Mucosa of rectum (tissue), 2 donors: ENCODE data around the gene KCTD17.

ENCODE experiments used
- H3K27ac ChIP-seq, 2 donors: one replicate each; pipeline ENCODE4 v1.7.0; 2013; ENCODE audit warnings: inconsistent platforms in 2 of 2, low read depth in 2 of 2, low read length in 2 of 2
- H3K27me3 ChIP-seq, 2 donors: one replicate each; pipeline ENCODE4 v1.7.0; 2013; ENCODE audit warnings: low read length in 2 of 2; ENCODE audit not compliant: control insufficient read depth in 2 of 2, insufficient read depth in 2 of 2
- H3K36me3 ChIP-seq, 2 donors: one replicate each; pipeline ENCODE4 v1.7.0; 2013; ENCODE audit warnings: low read length in 2 of 2; ENCODE audit not compliant: control insufficient read depth in 2 of 2, insufficient read depth in 2 of 2
- H3K4me1 ChIP-seq, 2 donors: one replicate each; pipeline ENCODE4 v1.7.0; 2013; ENCODE audit warnings: low read length in 2 of 2, mild to moderate bottlenecking in 1 of 2; ENCODE audit not compliant: control insufficient read depth in 2 of 2, insufficient read depth in 2 of 2
- H3K4me3 ChIP-seq, 2 donors: one replicate each; pipeline ENCODE4 v1.7.0; 2013; ENCODE audit warnings: low read length in 2 of 2
- H3K9ac ChIP-seq, 2 donors: one replicate each; pipeline ENCODE4 v1.7.0; 2013; ENCODE audit warnings: low read length in 2 of 2, low read depth in 1 of 2, mild to moderate bottlenecking in 1 of 2
- H3K9me3 ChIP-seq, 2 donors: one replicate each; pipeline ENCODE4 v1.7.0; 2013; ENCODE audit warnings: low read length in 2 of 2; ENCODE audit not compliant: control insufficient read depth in 2 of 2
- donor health status: healthy.
- donor health status: Normal muscosa, but diverticular disease.

Gene KCTD17

DNA sequence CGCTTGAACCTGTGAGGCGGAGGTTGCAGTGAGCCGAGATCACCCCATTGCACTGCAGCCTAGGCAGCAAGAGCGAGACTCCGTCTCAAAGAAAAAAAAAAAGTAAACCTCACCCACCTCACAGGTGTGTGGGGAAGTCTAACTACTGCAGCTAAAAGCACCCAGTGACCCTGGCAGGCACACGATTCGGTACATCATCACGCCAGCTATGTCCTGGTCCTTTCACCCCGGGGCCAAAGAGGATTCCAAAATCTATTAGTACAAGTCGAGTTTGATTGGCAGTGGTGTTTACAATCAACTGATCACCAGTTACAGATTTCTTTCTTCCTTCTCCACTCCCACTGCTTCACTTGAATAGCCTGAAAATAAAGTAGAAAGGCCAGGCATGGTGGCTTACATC is 38.6 kb upstream of the KCTD17 start:
- H3K27ac ChIP-seq = peak overlapping the region; percentile 63 to 95
- peaks cover 47 to 57% of the 10 kb centered on the region in 2 donors for H3K4me1 ChIP-seq
- H3K4me3 ChIP-seq = no peak overlapping the region
- peak overlapping the region; percentile 0 to 14 for H3K9ac ChIP-seq
- peaks cover 7 to 16% of the 10 kb centered on the region in 2 donors for H3K36me3 ChIP-seq
- no peaks in the 10 kb centered on the region for H3K9me3 ChIP-seq
- no peaks in the 10 kb centered on the region for H3K27me3 ChIP-seq

DNA sequence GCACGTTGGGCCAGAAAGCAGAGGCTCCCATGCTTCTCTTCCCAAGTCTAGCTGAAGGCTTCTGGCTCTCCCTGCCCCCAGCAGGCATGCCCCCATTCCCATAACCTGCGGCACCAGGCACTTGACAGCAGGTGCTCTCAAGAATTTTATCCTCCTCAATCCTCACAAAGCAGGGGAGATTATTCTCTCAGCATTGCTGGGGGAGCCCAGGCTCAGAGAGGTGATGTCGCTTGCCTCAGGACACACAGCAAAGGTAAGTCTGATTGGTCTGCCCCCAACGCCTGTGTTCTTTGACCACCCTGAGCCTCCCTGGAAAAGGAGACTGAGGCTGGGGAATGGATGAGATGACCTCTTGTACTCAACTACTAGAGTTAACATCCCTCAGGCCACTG is 37.1 kb upstream of the KCTD17 start:
- H3K9ac ChIP-seq = peak overlapping the region in 1 of 2 donors; percentile 70
- H3K27ac ChIP-seq = peak overlapping the region; percentile 95 to 98
- H3K4me1 ChIP-seq = peaks cover 52 to 62% of the 10 kb centered on the region in 2 donors

DNA sequence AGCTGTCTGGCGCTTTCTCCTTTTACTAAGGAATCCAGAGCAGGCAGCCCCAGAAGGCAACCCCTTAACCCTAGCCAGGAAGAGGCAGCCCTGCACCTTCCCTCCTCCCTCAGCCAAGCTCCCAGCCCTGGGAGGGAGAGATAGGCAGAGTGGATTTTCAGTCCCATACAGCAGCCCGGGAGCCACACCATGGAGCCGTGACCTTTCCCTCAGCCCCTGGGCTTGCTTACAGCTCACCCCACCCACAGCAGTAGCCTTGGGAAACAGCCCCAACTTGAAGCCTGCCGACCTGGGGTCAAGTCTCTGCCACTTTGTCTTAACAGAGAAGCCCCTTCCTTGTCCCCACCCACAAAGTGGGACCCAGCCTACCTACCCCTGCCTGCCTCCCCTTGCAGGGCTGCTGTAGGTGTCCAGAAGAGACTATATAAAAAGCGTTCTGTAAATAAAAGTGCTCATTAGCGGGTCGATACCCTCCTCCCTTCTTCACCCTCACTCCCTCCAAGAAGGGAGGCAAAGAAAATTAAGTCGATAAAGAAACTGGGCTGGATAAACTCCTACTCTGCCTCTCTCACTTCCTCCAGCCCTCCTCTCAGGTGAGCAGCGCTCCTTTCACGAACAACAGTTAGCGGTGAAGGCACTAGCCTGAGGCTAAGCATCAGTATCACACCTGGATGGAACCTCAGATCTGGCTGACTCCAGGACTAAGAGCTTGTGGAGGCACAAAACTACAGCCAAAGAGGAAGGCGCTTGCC is 36.5 kb upstream of the KCTD17 start:
- peak overlapping the region; percentile 70 to 79 for H3K9ac ChIP-seq
- no peaks in the 10 kb centered on the region for H3K27me3 ChIP-seq
- H3K4me3 ChIP-seq = peak overlapping the region; percentile 23 to 41
- H3K27ac ChIP-seq = peak overlapping the region; percentile 95 to 98
- H3K4me1 ChIP-seq = peaks cover 52 to 62% of the 10 kb centered on the region in 2 donors
- H3K9me3 ChIP-seq = no peaks in the 10 kb centered on the region
- H3K36me3 ChIP-seq = peaks cover 7 to 16% of the 10 kb centered on the region in 2 donors

More for the DNA sequence above, 37.1 kb upstream of the KCTD17 start:
- Histone ChIP-seq H3K36me3 (peaks cover 7 to 16% of the 10 kb centered on the region in 2 donors), H3K27me3 (no peaks in the 10 kb centered on the region), H3K9me3 (no peaks in the 10 kb centered on the region), H3K4me3 (peak overlapping the region in 1 of 2 donors; percentile 13)

DNA sequence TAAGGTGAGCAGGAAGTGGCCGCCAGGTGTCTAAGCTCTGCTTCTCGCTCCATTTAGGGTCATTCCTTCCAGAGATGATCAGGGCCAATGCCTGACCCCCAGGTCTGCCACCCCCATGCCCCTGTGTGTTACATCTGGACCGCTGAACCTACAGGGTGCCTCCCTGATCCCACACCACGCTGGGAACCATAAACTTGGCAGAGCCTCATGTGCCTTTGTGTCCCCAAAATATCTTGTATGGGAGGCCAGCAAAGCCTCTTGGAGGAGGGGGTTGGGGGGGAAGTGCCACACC is 36.0 kb upstream of the KCTD17 start:
- peaks cover 7 to 16% of the 10 kb centered on the region in 2 donors for H3K36me3 ChIP-seq
- no peaks in the 10 kb centered on the region for H3K27me3 ChIP-seq
- H3K9me3 ChIP-seq = no peaks in the 10 kb centered on the region
- H3K4me1 ChIP-seq = peaks cover 52 to 64% of the 10 kb centered on the region in 2 donors
- H3K4me3 ChIP-seq = peak overlapping the region; percentile 23 to 41
- H3K9ac ChIP-seq = peak overlapping the region; percentile 70 to 79
- H3K27ac ChIP-seq = peak overlapping the region; percentile 95 to 98

GRCh38 chr22:37016134-37016910 is 35.2 kb upstream of the KCTD17 start:
- Histone ChIP-seq H3K9ac (peak overlapping the region; percentile 86 to 97), H3K27ac (peak overlapping the region; percentile 95 to 98), H3K4me1 (peaks cover 54 to 66% of the 10 kb centered on the region in 2 donors), H3K36me3 (peaks cover 7 to 10% of the 10 kb centered on the region in 2 donors), H3K4me3 (peak overlapping the region; percentile 73 to 83), H3K9me3 (no peaks in the 10 kb centered on the region), H3K27me3 (no peaks in the 10 kb centered on the region)

DNA sequence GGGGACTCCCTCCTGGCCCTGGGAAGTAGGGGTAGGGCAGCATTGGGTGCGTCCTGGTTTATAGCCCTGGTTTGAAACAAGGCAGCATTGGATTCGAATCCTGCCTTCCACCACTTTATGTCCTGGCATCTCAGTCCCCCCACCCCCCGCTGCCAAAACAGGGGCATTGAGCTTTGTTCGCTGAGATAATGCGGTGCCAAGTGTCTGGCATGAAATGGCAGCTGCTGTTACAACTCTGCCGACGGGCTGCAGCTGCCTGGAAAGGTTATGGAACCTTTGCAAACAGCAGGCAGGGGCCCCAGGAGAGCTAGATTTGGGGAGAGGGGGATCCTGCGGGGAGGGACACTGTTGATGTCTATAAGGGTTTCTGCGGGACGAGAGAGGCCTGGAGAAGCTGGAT is 34.2 kb upstream of the KCTD17 start:
- H3K4me3 ChIP-seq = peak overlapping the region; percentile 73 to 83

GRCh38 chr22:37018086-37018814 is 33.3 kb upstream of the KCTD17 start:
- Histone ChIP-seq H3K27me3 (no peaks in the 10 kb centered on the region), H3K9me3 (no peaks in the 10 kb centered on the region), H3K4me3 (peak overlapping the region; percentile 73 to 83), H3K36me3 (peaks cover 7 to 10% of the 10 kb centered on the region in 2 donors), H3K27ac (peak overlapping the region; percentile 95 to 98), H3K9ac (peak overlapping the region; percentile 86 to 97), H3K4me1 (peaks cover 53 to 65% of the 10 kb centered on the region in 2 donors)

More for the DNA sequence above, 34.2 kb upstream of the KCTD17 start:
- peaks cover 7 to 10% of the 10 kb centered on the region in 2 donors for H3K36me3 ChIP-seq
- peaks cover 55 to 66% of the 10 kb centered on the region in 2 donors for H3K4me1 ChIP-seq
- H3K27me3 ChIP-seq = no peaks in the 10 kb centered on the region
- no peaks in the 10 kb centered on the region for H3K9me3 ChIP-seq
- peak overlapping the region; percentile 95 to 98 for H3K27ac ChIP-seq
- H3K9ac ChIP-seq = peak overlapping the region; percentile 86 to 97

DNA sequence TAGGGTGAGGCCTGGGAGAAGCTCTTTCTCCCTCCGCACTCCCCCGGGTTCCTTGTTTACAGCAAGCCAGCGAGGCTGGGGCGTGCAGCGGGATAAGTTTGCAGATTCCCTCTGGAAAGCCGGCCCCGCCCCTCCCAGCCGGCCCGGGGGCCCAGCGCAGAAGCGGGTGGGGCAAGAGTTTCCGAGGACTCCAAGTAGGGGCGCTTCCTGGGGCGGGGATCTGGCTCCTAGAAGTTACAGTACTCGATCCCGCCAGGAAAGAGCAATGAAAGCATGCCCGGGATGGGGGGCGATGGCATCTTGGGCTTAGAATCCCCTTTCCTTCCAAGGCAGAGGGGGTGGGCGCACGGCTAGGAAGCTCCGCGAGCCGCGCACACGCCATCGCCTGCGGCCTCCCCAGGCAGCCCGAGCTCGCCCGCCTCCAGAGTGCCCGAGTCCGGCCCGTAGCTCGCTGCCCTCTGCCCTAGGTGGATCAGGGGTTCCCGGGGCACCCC is 32.7 kb upstream of the KCTD17 start:
- Histone ChIP-seq H3K9ac (peak overlapping the region; percentile 86 to 97), H3K27ac (peak overlapping the region; percentile 95 to 98), H3K27me3 (no peaks in the 10 kb centered on the region), H3K36me3 (peaks cover 7 to 10% of the 10 kb centered on the region in 2 donors), H3K9me3 (no peaks in the 10 kb centered on the region), H3K4me3 (peak overlapping the region; percentile 73 to 83), H3K4me1 (peaks cover 49 to 65% of the 10 kb centered on the region in 2 donors)

DNA sequence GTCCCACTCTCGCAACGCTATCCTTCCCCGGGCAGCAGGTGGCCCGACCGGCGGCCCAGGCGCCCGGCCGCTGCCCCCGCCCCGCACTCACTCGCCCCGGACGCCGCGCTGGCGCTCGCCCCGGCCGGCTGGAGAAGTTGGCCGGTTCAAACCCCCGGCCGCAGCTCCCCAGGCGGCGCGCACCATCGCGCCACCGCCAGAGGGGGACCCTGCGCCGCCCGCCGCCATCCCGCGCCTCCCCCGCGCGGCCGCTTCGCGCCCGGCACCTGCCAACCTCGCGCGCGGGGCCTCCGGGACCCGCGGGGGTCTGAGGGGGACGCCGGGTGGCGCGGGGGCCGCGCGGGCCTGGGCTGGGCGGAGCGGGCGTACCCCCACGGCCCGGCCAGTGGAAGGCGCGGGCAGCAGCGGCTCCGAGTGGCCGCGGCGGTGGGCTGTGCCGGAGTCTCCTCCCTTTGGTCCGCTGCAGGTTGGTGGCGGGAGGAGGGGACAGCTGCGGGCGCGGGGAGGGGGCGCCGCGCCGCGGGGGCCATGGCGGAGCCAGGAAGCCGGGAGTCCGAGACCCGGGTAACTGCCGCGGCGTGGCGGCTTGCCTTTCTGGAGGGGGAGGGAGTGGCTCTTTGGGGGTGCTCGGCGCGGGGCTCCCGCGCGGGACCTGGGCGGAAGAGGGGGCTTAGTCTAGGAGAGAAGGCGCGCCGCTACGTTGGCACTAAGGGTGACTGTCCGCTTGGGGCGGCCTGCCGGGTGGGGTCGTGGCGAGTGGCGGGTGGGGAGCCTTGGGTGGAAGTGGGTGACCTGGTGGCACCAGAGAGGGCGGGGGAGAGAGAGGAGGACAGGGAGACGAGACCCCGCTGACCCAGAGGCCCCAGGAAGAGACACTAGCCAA is 32.0 kb upstream of the KCTD17 start, which contains the start of the genes MPST and TST:
Gene MPST (plus strand): TSS at position 434 of the 883 bp plus-strand sequence. CDS start 95 bp downstream, at position 529.
Gene TST (minus strand): TSS at position 139 of the 883 bp plus-strand sequence. CDS start 715 bp downstream, outside the sequence.
- Histone ChIP-seq H3K27ac (peak within 1 kb of the TSS; percentile 96 to 98), H3K9ac (peak within 1 kb of the TSS; percentile 86 to 97), H3K27me3 (no peaks in the 10 kb centered on the region), H3K4me1 (peaks cover 53 to 68% of the 10 kb centered on the region in 2 donors), H3K9me3 (no peaks in the 10 kb centered on the region), H3K4me3 (peak within 1 kb of the TSS; percentile 78 to 84), H3K36me3 (peaks cover 7 to 13% of the 10 kb centered on the region in 2 donors)
